ENCODE results near the gene MOSPD3. TPM values are rescaled to one million over a fixed set of nuclear protein-coding genes. Genes with fewer than 3 reads are reported as not detected.

MOSPD3 gene
- total and polyA plus RNA-seq, 2 of the 13 experiments (the other 11 are each of a cell fraction or from before 2014, with no cell fraction given), result 7.6 to 8.8 TPM

GRCh38 chr7:100585511-100586265 lies 26.7 kb upstream of the MOSPD3 start, which contains the start of gene LRCH4 (continued):
- TF ChIP-seq ZNF776 (CRISPR knock-in tag; IDR thresholded peaks at IDR 0.05) (peak; percentile 82), FOXK1 (CRISPR knock-in tag; IDR thresholded peaks at IDR 0.05; ENCODE audit: borderline replicate concordance, low read depth) (peak; percentile 44; the same call in 1 of the 2 replicates), SMAD3 (CRISPR knock-in tag; IDR thresholded peaks at IDR 0.05) (peak; percentile 54; the same call in 1 of the 2 replicates), BORCS8-MEF2B (CRISPR knock-in tag; IDR thresholded peaks at IDR 0.05) (0 out of 2 replicates have a peak, but pooled peaks have one; percentile 49), EP300 (IDR thresholded peaks at IDR 0.05; ENCODE audit: low read depth in 2 of 2, low read length in 2 of 2) (peak; percentile 24 to 67; a peak in 2 of 4 replicates), EP300 (CRISPR knock-in tag; IDR thresholded peaks at IDR 0.05; ENCODE audit: borderline replicate concordance) (peak; percentile 46; the same call in 1 of the 2 replicates), ARID4A (CRISPR knock-in tag; IDR thresholded peaks at IDR 0.05; ENCODE audit: borderline replicate concordance) (peak; percentile 88), ZNF747 (CRISPR knock-in tag; IDR thresholded peaks at IDR 0.05; ENCODE audit: borderline replicate concordance) (peak; percentile 49; the same call in 1 of the 2 replicates), ZNF292 (CRISPR knock-in tag; IDR thresholded peaks at IDR 0.05; ENCODE audit: borderline replicate concordance, low read depth) (no peak), ZNF580 (CRISPR knock-in tag; IDR thresholded peaks at IDR 0.05; ENCODE audit: borderline replicate concordance, low read depth) (peak; percentile 76), MAZ (IDR thresholded peaks at IDR 0.05; ENCODE audit: borderline replicate concordance, low read depth, low read length) (peak; percentile 93), MAZ (CRISPR knock-in tag; IDR thresholded peaks at IDR 0.05; ENCODE audit: low read depth) (peak; percentile 97), YEATS2 (CRISPR knock-in tag; IDR thresholded peaks at IDR 0.05; ENCODE audit: borderline replicate concordance) (peak; percentile 90), POLR2A (IDR thresholded peaks at IDR 0.05; ENCODE audit: insufficient read depth in 1 of 2, low read depth in 2 of 2, low read length in 2 of 2) (peak; percentile 97 to 98), SNAI1 (CRISPR knock-in tag; IDR thresholded peaks at IDR 0.05; ENCODE audit: borderline replicate concordance) (0 out of 2 replicates have a peak, but pooled peaks have one; percentile 67), ZC3H13 (CRISPR knock-in tag; IDR thresholded peaks at IDR 0.05) (peak; percentile 78; the same call in 1 of the 2 replicates), ZNF878 (CRISPR knock-in tag; IDR thresholded peaks at IDR 0.05) (0 out of 2 replicates have a peak, but pooled peaks have one; percentile 34), STAG1 (CRISPR knock-in tag; IDR thresholded peaks at IDR 0.05) (no peak), ZNF12 (CRISPR knock-in tag; IDR thresholded peaks at IDR 0.05) (0 out of 2 replicates have a peak, but pooled peaks have one; percentile 44), ZNF670 (CRISPR knock-in tag; IDR thresholded peaks at IDR 0.05; ENCODE audit: borderline replicate concordance) (peak; percentile 59; the same call in 1 of the 2 replicates), HCFC1 (IDR thresholded peaks at IDR 0.05; ENCODE audit: low read depth, low read length) (peak; percentile 37; the same call in 1 of the 2 replicates), ZNF879 (CRISPR knock-in tag; IDR thresholded peaks at IDR 0.05) (no peak), BCL6 (CRISPR knock-in tag; IDR thresholded peaks at IDR 0.05) (peak; percentile 60), HNRNPLL (IDR thresholded peaks at IDR 0.05; ENCODE audit: low read depth, low read length, poor library complexity, severe bottlenecking) (no peak)
